Measurements from ENCODE around the gene SLC25A21. TPM values are rescaled to one million over a fixed set of nuclear protein-coding genes. Genes with fewer than 3 reads are reported as not detected.
"Not testable (repeated sequence)": the region's sequence is repeated elsewhere in the genome, so short reads cannot be mapped to it uniquely, and the experiment has no call there.

The SLC25A21 gene
- total RNA-seq, 2 donors from 2014 or later: not detected

DNA sequence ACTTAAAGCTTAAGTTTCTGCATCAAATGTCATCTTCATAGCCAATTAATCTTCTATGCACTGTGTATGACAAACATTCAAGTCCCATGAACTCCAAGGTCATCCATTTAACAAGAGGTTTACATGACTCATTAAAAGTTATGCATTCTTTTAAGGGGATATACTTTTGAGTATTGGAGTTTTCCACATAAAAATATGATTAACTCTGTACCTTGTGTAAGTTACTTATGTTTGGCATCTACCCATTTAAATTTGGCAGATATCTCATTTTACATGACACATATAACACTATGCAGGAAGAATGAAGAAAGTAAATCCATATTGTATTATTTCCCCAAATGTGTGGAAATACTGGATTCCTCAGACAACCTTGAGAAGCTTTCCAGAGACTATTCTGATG is 270.5 kb downstream of the SLC25A21 start:
- no peak overlapping the region for H3K4me3 Mint-ChIP-seq

DNA sequence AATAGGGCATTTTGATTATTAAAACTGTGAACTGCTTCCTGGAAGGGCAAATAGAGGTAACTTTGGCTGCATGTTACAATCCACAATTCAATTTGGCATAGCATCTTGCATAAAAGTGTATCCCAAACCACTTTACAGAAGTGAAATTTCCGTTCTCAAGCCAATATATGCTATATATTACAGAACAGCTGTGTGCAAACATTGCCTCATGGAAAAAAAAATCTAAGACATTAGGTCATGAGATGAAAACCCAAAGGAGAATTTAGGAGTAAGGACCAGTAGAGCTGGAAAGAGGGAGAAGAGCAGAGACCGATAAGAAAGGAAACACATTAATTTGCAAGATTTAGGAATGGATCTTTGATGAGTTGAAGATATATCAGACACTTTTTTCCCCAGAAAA is 271.6 kb downstream of the SLC25A21 start:
- Mint-ChIP-seq H3K4me3 (no peak overlapping the region), H3K27ac (no peak overlapping the region), H3K4me1 (ENCODE audit: low read depth) (no peaks in the 10 kb centered on the region), H3K9me3 (peaks cover 2 to 5% of the 10 kb centered on the region in 2 donors), H3K27me3 (ENCODE audit: low read depth) (no peaks in the 10 kb centered on the region), H3K36me3 (ENCODE audit: insufficient read depth in 2 of 2) (no peaks in the 10 kb centered on the region)
- no peak for DNase-seq
- ATAC-seq (replicated peaks in 1 of 2): no peak

More for the DNA sequence above, 270.5 kb downstream of the SLC25A21 start:
- Mint-ChIP-seq H3K27ac (no peak overlapping the region), H3K27me3 (ENCODE audit: low read depth) (no peaks in the 10 kb centered on the region), H3K9me3 (peaks cover 1 to 4% of the 10 kb centered on the region in 2 donors), H3K4me1 (ENCODE audit: low read depth) (no peaks in the 10 kb centered on the region), H3K36me3 (ENCODE audit: insufficient read depth in 2 of 2) (no peaks in the 10 kb centered on the region)
- ATAC-seq (replicated peaks in 1 of 2) (no peak), DNase-seq (no peak)

DNA sequence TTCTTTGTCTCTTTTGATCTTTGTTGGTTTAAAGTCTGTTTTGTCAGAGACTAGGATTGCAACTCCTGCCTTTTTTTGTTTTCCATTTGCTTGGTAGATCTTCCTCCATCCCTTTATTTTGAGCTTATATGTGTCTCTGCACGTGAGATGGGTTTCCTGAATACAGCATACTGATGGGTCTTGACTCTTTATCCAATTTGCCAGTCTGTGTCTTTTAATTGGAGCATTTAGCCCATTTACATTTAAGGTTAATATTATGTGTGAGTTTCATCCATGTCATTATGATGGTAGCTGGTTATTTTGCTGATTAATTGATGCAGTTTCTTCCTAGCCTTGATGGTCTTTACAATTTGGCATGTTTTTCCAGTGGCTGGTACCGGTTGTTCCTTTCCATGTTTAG is 276.1 kb downstream of the SLC25A21 start:
- DNase-seq; H3K27me3 Mint-ChIP-seq (ENCODE audit: low read depth); ATAC-seq (replicated peaks in 1 of 2); H3K4me1 Mint-ChIP-seq (ENCODE audit: low read depth); H3K36me3 Mint-ChIP-seq (ENCODE audit: insufficient read depth in 2 of 2); H3K4me3 Mint-ChIP-seq; H3K9me3 Mint-ChIP-seq; H3K27ac Mint-ChIP-seq: not testable (repeated sequence)

DNA sequence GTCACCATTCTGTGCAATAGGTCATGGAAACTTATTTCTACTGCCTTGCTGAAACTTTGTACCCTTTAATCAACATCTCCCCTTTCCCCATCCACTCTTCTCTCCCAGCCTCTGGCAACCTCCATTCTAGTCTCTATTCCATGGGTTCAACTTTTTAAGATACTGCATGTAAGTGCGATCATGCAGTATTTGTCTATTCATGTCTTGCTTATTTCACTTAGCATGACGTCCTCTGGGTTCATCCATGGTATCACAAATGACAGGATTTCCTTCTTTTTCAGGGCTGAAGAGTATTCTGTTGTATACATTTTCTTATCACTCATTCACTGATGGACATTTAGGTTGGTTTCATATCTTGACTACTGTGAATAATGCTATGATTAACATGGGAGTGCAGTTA is 288.4 kb downstream of the SLC25A21 start:
- no peak for DNase-seq
- no peak for ATAC-seq (replicated peaks in 1 of 2)
- Mint-ChIP-seq H3K9me3 (peaks cover 10 to 14% of the 10 kb centered on the region in 2 donors), H3K27ac (no peak overlapping the region), H3K4me1 (ENCODE audit: low read depth) (no peaks in the 10 kb centered on the region), H3K27me3 (ENCODE audit: low read depth) (no peaks in the 10 kb centered on the region), H3K36me3 (ENCODE audit: insufficient read depth in 2 of 2) (no peaks in the 10 kb centered on the region), H3K4me3 (no peak overlapping the region)

DNA sequence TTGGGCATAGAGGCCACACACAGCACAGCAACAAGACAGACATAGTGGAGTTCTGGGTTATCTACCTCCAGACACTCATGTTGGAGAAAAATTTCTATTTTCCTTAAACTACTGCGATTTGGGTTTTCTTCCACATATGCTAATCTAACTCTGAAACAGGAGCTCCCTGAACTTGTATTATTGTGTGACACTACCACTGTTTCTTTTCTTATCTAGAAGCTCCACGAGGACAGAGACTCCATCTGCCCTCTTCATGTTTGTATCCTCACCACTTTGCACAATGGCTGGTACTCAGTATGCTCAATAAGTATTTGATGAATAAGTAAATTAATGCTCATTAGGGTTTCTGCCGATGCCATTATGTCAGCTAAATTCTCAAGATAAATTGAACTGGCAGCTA is 292.1 kb downstream of the SLC25A21 start:
- Mint-ChIP-seq H3K4me3 (no peak overlapping the region), H3K27ac (no peak overlapping the region), H3K9me3 (peaks cover 13 to 14% of the 10 kb centered on the region in 2 donors), H3K36me3 (ENCODE audit: insufficient read depth in 2 of 2) (no peaks in the 10 kb centered on the region), H3K4me1 (ENCODE audit: low read depth) (no peaks in the 10 kb centered on the region), H3K27me3 (ENCODE audit: low read depth) (no peaks in the 10 kb centered on the region)
- ATAC-seq (replicated peaks in 1 of 2) (no peak), DNase-seq (no peak)

DNA sequence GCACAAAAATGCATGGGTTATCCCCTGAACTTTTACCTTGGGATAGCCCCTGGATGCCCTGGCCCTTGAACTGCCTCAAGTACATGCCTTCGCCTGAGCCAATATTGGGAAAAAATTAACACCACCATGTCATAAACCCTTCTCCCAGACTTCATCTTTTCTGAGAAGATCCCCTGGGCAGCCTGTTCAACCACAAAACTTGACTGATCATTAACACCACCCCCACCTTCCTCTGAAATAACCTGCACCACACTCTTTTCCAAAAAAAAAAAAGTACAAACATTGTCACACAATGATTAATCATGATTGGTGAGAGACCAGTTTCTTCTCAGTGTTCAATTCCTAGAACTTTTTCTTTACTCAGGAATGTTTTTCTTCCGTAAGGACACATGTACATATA is 292.8 kb downstream of the SLC25A21 start:
- DNase-seq (no peak), ATAC-seq (replicated peaks in 1 of 2) (no peak)
- no peak overlapping the region for H3K4me3 Mint-ChIP-seq
- peaks cover 13 to 14% of the 10 kb centered on the region in 2 donors for H3K9me3 Mint-ChIP-seq
- no peak overlapping the region for H3K27ac Mint-ChIP-seq
- H3K36me3 Mint-ChIP-seq (ENCODE audit: insufficient read depth in 2 of 2): no peaks in the 10 kb centered on the region
- no peaks in the 10 kb centered on the region for H3K27me3 Mint-ChIP-seq (ENCODE audit: low read depth)
- no peaks in the 10 kb centered on the region for H3K4me1 Mint-ChIP-seq (ENCODE audit: low read depth)

DNA sequence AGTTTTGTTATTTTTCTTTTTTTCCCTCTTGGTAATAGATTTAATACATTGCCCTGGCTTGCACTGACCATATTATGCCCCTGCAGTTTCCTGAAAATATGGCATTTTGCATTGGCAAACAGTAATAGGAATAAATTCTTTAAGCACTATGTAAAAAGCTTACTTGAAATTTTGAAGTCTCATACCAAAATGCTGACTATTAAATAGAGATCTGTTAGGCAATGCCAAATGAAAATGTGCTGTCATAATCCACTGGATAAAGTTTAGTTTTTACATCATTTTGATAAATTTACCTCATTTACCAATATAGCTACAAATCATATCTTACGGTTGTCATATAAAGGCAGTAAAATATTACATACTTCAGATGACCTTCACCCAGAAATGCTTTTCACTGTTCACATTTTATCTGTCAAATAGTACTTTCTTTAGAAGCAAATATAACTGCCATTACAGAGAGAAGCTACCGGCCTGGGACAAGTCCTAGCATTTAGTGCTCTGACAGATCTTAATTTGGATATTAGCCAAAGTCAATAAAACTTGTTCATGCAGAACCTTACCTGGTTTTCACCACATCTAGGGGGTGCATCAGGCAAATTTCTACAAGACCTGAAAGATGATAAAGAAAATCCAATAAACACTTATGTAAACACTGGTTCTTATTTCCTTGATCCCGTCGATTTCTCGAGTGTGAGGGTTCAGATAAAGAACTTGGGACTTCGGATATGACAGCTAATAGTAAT is 297.8 kb downstream of the SLC25A21 start:
- no peak overlapping the region for H3K4me3 Mint-ChIP-seq
- ATAC-seq (replicated peaks in 1 of 2) (no peak), DNase-seq (no peak)
- no peaks in the 10 kb centered on the region for H3K36me3 Mint-ChIP-seq (ENCODE audit: insufficient read depth in 2 of 2)
- H3K4me1 Mint-ChIP-seq (ENCODE audit: low read depth): no peaks in the 10 kb centered on the region
- no peak overlapping the region for H3K27ac Mint-ChIP-seq
- H3K27me3 Mint-ChIP-seq (ENCODE audit: low read depth): no peaks in the 10 kb centered on the region
- peaks cover 0 to 3% of the 10 kb centered on the region in 2 donors for H3K9me3 Mint-ChIP-seq

DNA sequence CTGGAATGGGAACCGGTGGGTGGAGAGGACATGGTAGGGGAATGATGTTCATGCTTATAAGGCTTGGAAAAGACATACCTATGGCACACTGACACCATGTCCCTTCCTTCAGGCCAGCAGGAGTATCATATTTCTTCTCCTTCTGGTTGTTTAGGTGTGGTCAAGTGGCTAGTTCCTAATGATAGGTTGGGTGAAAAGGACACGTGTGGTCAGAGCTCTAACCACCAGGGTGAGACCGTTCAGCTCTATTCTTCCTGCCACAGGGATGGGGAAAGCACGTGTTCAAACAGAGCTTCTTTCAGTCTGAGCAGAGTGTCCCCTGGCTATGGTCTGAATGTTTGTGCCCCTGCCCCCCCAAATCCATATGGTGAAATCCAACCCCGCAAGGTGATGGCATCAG is 301.6 kb downstream of the SLC25A21 start:
- no peaks in the 10 kb centered on the region for H3K9me3 Mint-ChIP-seq
- DNase-seq (no peak), ATAC-seq (replicated peaks in 1 of 2) (no peak)
- no peak overlapping the region for H3K4me3 Mint-ChIP-seq
- no peaks in the 10 kb centered on the region for H3K36me3 Mint-ChIP-seq (ENCODE audit: insufficient read depth in 2 of 2)
- H3K27me3 Mint-ChIP-seq (ENCODE audit: low read depth): no peaks in the 10 kb centered on the region
- H3K27ac Mint-ChIP-seq: no peak overlapping the region
- H3K4me1 Mint-ChIP-seq (ENCODE audit: low read depth): no peaks in the 10 kb centered on the region

DNA sequence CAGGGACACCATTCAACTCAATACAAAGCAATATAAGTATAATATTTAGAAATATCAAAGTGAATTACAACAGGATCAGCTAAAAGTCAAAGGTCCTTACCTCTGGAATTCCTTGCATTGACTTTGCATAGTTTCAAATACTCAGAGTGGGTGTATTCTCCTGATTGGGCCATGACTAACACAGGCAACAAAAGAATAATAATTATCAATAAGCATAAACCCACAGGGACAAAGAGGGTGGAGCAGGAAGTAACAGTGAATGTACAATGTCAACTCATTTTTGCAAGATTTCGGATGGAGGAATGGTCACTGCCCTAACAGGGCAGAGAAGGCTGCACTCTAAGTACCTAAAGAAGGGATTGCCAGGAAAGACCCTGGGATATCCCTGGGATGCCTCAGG is 303.3 kb downstream of the SLC25A21 start:
- no peak for ATAC-seq (replicated peaks in 1 of 2)
- no peak for DNase-seq

DNA sequence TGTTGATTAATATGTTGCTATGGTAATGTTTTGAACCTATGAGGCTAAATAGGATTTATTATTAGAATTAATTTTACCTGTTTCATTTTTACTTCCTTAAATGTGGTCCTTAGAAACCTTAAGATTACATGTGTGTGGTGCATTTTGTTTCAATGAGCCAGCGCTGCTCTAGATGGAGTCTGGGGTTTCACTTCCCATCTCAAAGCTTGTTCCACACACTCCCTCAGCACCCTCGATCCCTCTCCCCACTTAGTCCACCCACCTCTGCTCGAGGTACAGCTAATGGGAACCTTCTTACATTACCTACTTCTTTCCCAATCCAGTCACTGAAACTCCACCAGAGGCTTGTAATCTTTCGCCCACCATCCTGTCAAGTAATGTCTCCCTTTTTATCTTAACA is 305.5 kb downstream of the SLC25A21 start:
- no peak overlapping the region for H3K27ac Mint-ChIP-seq
- peaks cover 0 to 3% of the 10 kb centered on the region in 2 donors for H3K9me3 Mint-ChIP-seq
- peaks cover 0 to 1% of the 10 kb centered on the region in 2 donors for H3K36me3 Mint-ChIP-seq (ENCODE audit: insufficient read depth in 2 of 2)
- DNase-seq: no peak
- H3K4me3 Mint-ChIP-seq: no peak overlapping the region
- H3K27me3 Mint-ChIP-seq (ENCODE audit: low read depth): no peaks in the 10 kb centered on the region
- ATAC-seq (replicated peaks in 1 of 2): no peak
- H3K4me1 Mint-ChIP-seq (ENCODE audit: low read depth): no peaks in the 10 kb centered on the region

More for the DNA sequence above, 303.3 kb downstream of the SLC25A21 start:
- Mint-ChIP-seq H3K27ac (no peak overlapping the region), H3K9me3 (peaks cover 0 to 2% of the 10 kb centered on the region in 2 donors), H3K4me3 (no peak overlapping the region), H3K27me3 (ENCODE audit: low read depth) (no peaks in the 10 kb centered on the region), H3K36me3 (ENCODE audit: insufficient read depth in 2 of 2) (peaks cover 0 to 1% of the 10 kb centered on the region in 2 donors), H3K4me1 (ENCODE audit: low read depth) (no peaks in the 10 kb centered on the region)

DNA sequence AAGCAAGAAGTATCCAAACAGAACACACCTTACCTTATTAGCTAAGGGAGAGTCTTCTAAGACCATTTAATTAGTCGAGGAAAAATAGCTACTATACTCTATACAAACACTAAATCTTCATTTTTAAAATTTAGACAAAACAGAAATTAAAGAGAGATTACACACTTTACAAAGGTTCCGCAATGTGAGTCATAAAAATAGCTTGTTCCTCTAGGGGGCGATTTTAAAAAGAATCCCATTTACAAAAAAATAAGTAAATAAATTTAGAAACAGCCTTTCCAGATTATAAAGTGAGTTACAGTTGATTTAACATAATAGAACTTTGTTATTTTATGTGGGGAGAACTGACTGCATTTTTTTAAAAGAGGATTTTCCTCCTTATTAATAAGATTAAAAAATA is 309.1 kb downstream of the SLC25A21 start:
- H3K9me3 Mint-ChIP-seq: peaks cover 0 to 3% of the 10 kb centered on the region in 2 donors
- DNase-seq (no peak), ATAC-seq (replicated peaks in 1 of 2) (no peak)
- H3K27ac Mint-ChIP-seq: no peak overlapping the region
- no peaks in the 10 kb centered on the region for H3K4me1 Mint-ChIP-seq (ENCODE audit: low read depth)
- peaks cover 0 to 1% of the 10 kb centered on the region in 2 donors for H3K36me3 Mint-ChIP-seq (ENCODE audit: insufficient read depth in 2 of 2)
- no peak overlapping the region for H3K4me3 Mint-ChIP-seq
- H3K27me3 Mint-ChIP-seq (ENCODE audit: low read depth): no peaks in the 10 kb centered on the region

DNA sequence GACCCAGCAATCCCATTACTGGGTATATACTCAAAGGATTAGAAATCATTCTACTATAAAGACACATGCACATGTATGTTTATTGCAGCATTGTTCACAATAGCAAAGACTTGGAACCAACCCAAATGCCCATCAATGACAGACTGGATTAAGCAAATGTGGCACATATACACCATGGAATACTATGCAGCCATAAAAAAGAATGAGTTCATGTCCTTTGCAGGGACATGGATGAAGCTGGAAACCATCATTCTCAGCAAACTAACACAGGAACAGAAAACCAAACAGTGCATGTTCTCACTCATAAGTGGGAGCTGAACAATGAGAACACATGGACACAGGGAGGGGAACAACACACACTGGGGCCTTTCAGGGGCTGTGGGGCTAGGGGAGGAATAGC is 310.2 kb downstream of the SLC25A21 start:
- H3K9me3 Mint-ChIP-seq, H3K27ac Mint-ChIP-seq: not testable (repeated sequence)

DNA sequence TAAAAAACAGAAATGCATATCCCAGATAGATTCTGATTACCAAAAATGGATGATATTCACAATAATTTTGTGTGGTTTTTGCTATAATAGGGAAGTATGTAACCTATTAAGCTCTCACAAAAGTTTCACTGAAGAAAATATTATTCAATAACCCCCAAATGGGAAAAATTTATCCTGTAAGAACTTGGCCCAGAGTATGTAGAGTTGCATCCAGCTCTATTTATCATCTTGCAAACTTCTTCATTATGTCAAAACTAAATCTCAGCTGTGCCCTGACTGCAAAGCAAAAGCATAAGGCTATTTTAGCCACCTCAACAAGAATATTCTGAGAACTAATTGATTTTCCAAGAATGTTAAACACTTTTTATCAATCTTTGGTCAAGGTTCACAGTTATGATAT is 311.6 kb downstream of the SLC25A21 start:
- Mint-ChIP-seq H3K4me3 (no peak overlapping the region), H3K27me3 (ENCODE audit: low read depth) (no peaks in the 10 kb centered on the region), H3K9me3 (peaks cover 0 to 3% of the 10 kb centered on the region in 2 donors), H3K4me1 (ENCODE audit: low read depth) (no peaks in the 10 kb centered on the region), H3K36me3 (ENCODE audit: insufficient read depth in 2 of 2) (peaks cover 0 to 1% of the 10 kb centered on the region in 2 donors), H3K27ac (no peak overlapping the region)
- DNase-seq (no peak), ATAC-seq (replicated peaks in 1 of 2) (no peak)

More for the DNA sequence above, 310.2 kb downstream of the SLC25A21 start:
- not testable (repeated sequence) for H3K27me3 Mint-ChIP-seq (ENCODE audit: low read depth); H3K4me3 Mint-ChIP-seq; DNase-seq; H3K4me1 Mint-ChIP-seq (ENCODE audit: low read depth); ATAC-seq (replicated peaks in 1 of 2); H3K36me3 Mint-ChIP-seq (ENCODE audit: insufficient read depth in 2 of 2)

DNA sequence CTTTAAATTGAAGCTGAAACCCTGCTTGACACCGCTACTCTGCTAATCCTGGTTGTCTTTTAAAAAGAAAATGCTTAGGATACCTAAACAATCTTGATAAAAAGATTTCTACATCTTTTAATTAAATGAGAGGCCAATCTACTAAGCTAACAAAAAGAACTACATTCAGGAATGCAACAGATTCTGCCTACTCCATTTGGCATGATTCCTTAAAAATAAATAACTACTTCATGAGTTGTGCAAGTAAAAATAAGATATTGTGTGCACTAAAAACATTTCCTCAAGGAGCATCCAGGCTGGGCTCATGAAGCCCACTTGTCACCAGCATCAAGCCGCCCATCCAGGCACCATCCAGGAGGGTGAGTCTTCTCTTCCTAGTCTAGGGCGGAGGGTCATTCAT is 313.3 kb downstream of the SLC25A21 start:
- Mint-ChIP-seq H3K4me3 (no peak overlapping the region), H3K9me3 (peaks cover 0 to 1% of the 10 kb centered on the region in 2 donors), H3K27me3 (ENCODE audit: low read depth) (no peaks in the 10 kb centered on the region), H3K4me1 (ENCODE audit: low read depth) (no peaks in the 10 kb centered on the region), H3K36me3 (ENCODE audit: insufficient read depth in 2 of 2) (no peaks in the 10 kb centered on the region), H3K27ac (no peak overlapping the region)
- ATAC-seq (replicated peaks in 1 of 2): no peak
- no peak for DNase-seq
